Vagina (tissue), 2 donors: ENCODE measurements around the gene ENOX1. TPM values are rescaled to one million over a fixed set of nuclear protein-coding genes. Genes with fewer than 3 reads are reported as not detected.

Source experiments
- DNase-seq, 2 donors: peaks; one replicate each; pipeline ENCODE4 v3.0.0-alpha.2; 2017; ENCODE audit errors: extremely low spot score in 2 of 2
- H3K27ac ChIP-seq: fragments of 200-600 bp; sonication (generic); one replicate; pipeline ENCODE4 v1.5.1; 2019
- H3K27me3 ChIP-seq: fragments of 200-600 bp; sonication (generic); one replicate; pipeline ENCODE4 v1.5.1; 2019
- H3K36me3 ChIP-seq, 2 donors: fragments of 200-600 bp; sonication (generic); one replicate each; pipeline ENCODE4 v1.5.1; 2017 to 2019
- H3K4me1 ChIP-seq: fragments of 200-600 bp; sonication (generic); one replicate; pipeline ENCODE4 v1.5.1; 2019
- H3K4me3 ChIP-seq, 2 donors: fragments of 200-600 bp; sonication (generic); 1 replicate in 1 of 2; 2 replicates in 1 of 2; pipeline ENCODE4 v1.5.1; 2016 to 2019
- H3K9me3 ChIP-seq: fragments of 200-600 bp; sonication (generic); one replicate; pipeline ENCODE4 v1.5.1; 2019
- CTCF ChIP-seq, 3 experiments: fragments of 450-650 bp in 2 of 3; fragments of 200-600 bp in 1 of 3; sonication (generic) in 1 of 3; IDR thresholded peaks; one replicate each; pipeline ENCODE4 v1.5.1; 2017 to 2019; ENCODE audit warnings: antibody characterized with exemption in 3 of 3, mild to moderate bottlenecking in 2 of 3, moderate library complexity in 2 of 3
- POLR2A ChIP-seq, 2 donors: fragments of 450-650 bp; IDR thresholded peaks; one replicate each; pipeline ENCODE4 v1.6.1; 2017; ENCODE audit warnings: antibody characterized with exemption in 2 of 2, mild to moderate bottlenecking in 2 of 2, moderate library complexity in 2 of 2
- POLR2AphosphoS5 ChIP-seq, 2 donors: sonication (generic); formaldehyde crosslinking; IDR thresholded peaks; one replicate each; pipeline ENCODE4 v1.9.0; 2017; ENCODE audit warnings: antibody characterized with exemption in 2 of 2, mild to moderate bottlenecking in 2 of 2, low read depth in 1 of 2; ENCODE audit not compliant: insufficient read depth in 1 of 2
- intact Hi-C: fragments of 100-400 bp; cut with DNase I; formaldehyde crosslinking; loops from one replicate; pipeline ENCODE4 v1.15.1; 2023
- total RNA-seq: library from RNA; depleted of rRNA; stranded (reverse); fragments of >200 nt; gene quantifications from one replicate; pipeline ENCODE4 v1.2.3, GENCODE V29; 2016

The ENOX1 gene
- total RNA-seq, 1 donor from 2014 or later: 2.7 TPM

- H3K27ac ChIP-seq: no peak overlapping the region
- H3K9me3 ChIP-seq: no peaks in the 10 kb centered on the region
- no peak overlapping the region for H3K4me3 ChIP-seq
- DNase-seq: no peak
- TF ChIP-seq POLR2AphosphoS5 (IDR thresholded peaks at IDR 0.05; ENCODE audit: insufficient read depth in 1 of 2, low read depth in 1 of 2) (no peak), CTCF (IDR thresholded peaks at IDR 0.05) (no peak), POLR2A (IDR thresholded peaks at IDR 0.05) (no peak)
- intact Hi-C loops: no loop called here
- H3K4me1 ChIP-seq: no peaks in the 10 kb centered on the region
- H3K36me3 ChIP-seq: no peaks in the 10 kb centered on the region
- H3K27me3 ChIP-seq: no peaks in the 10 kb centered on the region
Measured at GRCh38 chr13:43263047-43263446, 523.7 kb downstream of the ENOX1 start.

- no peak for TF ChIP-seq POLR2AphosphoS5 (IDR thresholded peaks at IDR 0.05; ENCODE audit: insufficient read depth in 1 of 2, low read depth in 1 of 2)
- no peak for TF ChIP-seq POLR2A (IDR thresholded peaks at IDR 0.05)
- no peak for TF ChIP-seq CTCF (IDR thresholded peaks at IDR 0.05)
- intact Hi-C loops: no loop called here
Measured at GRCh38 chr13:43260999-43261398, 525.8 kb downstream of the ENOX1 start.

GRCh38 chr13:43258771-43259170 lies 528.0 kb downstream of the ENOX1 start:
- no peaks in the 10 kb centered on the region for H3K9me3 ChIP-seq
- H3K27me3 ChIP-seq: no peaks in the 10 kb centered on the region
- H3K4me3 ChIP-seq: no peak overlapping the region
- no peaks in the 10 kb centered on the region for H3K36me3 ChIP-seq
- no peak overlapping the region for H3K27ac ChIP-seq
- no peak for DNase-seq
- TF ChIP-seq CTCF (IDR thresholded peaks at IDR 0.05) (no peak), POLR2A (IDR thresholded peaks at IDR 0.05) (no peak), POLR2AphosphoS5 (IDR thresholded peaks at IDR 0.05; ENCODE audit: insufficient read depth in 1 of 2, low read depth in 1 of 2) (no peak)
- intact Hi-C loops: no loop called here
- no peaks in the 10 kb centered on the region for H3K4me1 ChIP-seq

More at GRCh38 chr13:43260999-43261398, 525.8 kb downstream of the ENOX1 start:
- Histone ChIP-seq H3K36me3 (no peaks in the 10 kb centered on the region), H3K9me3 (no peaks in the 10 kb centered on the region), H3K4me1 (no peaks in the 10 kb centered on the region), H3K4me3 (no peak overlapping the region), H3K27me3 (no peaks in the 10 kb centered on the region), H3K27ac (no peak overlapping the region)
- DNase-seq: no peak

- Histone ChIP-seq H3K9me3 (no peaks in the 10 kb centered on the region), H3K27me3 (no peaks in the 10 kb centered on the region), H3K36me3 (no peaks in the 10 kb centered on the region), H3K4me3 (no peak overlapping the region), H3K4me1 (no peaks in the 10 kb centered on the region), H3K27ac (no peak overlapping the region)
- TF ChIP-seq POLR2A (IDR thresholded peaks at IDR 0.05) (no peak), CTCF (IDR thresholded peaks at IDR 0.05) (no peak), POLR2AphosphoS5 (IDR thresholded peaks at IDR 0.05; ENCODE audit: insufficient read depth in 1 of 2, low read depth in 1 of 2) (no peak)
- intact Hi-C loops: no loop called here
- no peak for DNase-seq
Measured at GRCh38 chr13:43257765-43258164, 529.0 kb downstream of the ENOX1 start.

GRCh38 chr13:43251961-43252360 lies 534.8 kb downstream of the ENOX1 start:
- no peak for TF ChIP-seq POLR2A (IDR thresholded peaks at IDR 0.05)
- TF ChIP-seq CTCF (IDR thresholded peaks at IDR 0.05): no peak
- no peak for TF ChIP-seq POLR2AphosphoS5 (IDR thresholded peaks at IDR 0.05; ENCODE audit: insufficient read depth in 1 of 2, low read depth in 1 of 2)
- Histone ChIP-seq H3K4me3 (no peak overlapping the region), H3K9me3 (no peaks in the 10 kb centered on the region), H3K36me3 (no peaks in the 10 kb centered on the region), H3K27me3 (no peaks in the 10 kb centered on the region), H3K4me1 (no peaks in the 10 kb centered on the region), H3K27ac (no peak overlapping the region)
- intact Hi-C loops: no loop called here
- DNase-seq: no peak
